ENCODE data around the gene DRC7. TPM values are rescaled to one million over a fixed set of nuclear protein-coding genes. Genes with fewer than 3 reads are reported as not detected.
A peak's percentile ranks its signal among the peaks of the same experiment; 100 is the strongest.

DRC7 gene
- total RNA-seq, 4 donors from 2014 or later, result 0.22 to 2.1 TPM; not detected in 2

GRCh38 chr16:57764341-57765159 is 69.9 kb downstream of the DRC7 start:
- TF ChIP-seq CTCF (IDR thresholded peaks at IDR 0.05), result no peak
- Histone ChIP-seq H3K4me3 (no peak overlapping the region), H3K27me3 (no peaks in the 10 kb centered on the region), H3K4me1 (peaks cover 0 to 7% (median 0%) of the 10 kb centered on the region in 4 donors), H3K9me3 (no peaks in the 10 kb centered on the region), H3K27ac (peak overlapping the region in 2 of 4 donors; percentile 61 to 73), H3K36me3 (peaks cover 0 to 97% (median 0%) of the 10 kb centered on the region in 3 donors)
- WGBS, 2 donors, result 24 to 66% methylated on average over 6 of the region's 6 CpGs
- DNase-seq (ENCODE audit: low spot score in 2 of 2), result no peak

- H3K4me3 ChIP-seq, result no peak overlapping the region
- peaks cover 0 to 97% (median 0%) of the 10 kb centered on the region in 3 donors for H3K36me3 ChIP-seq
- no peaks in the 10 kb centered on the region for H3K9me3 ChIP-seq
- no peaks in the 10 kb centered on the region for H3K27me3 ChIP-seq
- peak overlapping the region in 2 of 4 donors; percentile 61 to 73 for H3K27ac ChIP-seq
- 90 to 91% methylated on average over 17 of the region's 17 CpGs for WGBS, 2 donors
- TF ChIP-seq CTCF (IDR thresholded peaks at IDR 0.05), result no peak
- TF ChIP-seq EP300 (IDR thresholded peaks at IDR 0.05), result no peak
- TF ChIP-seq POLR2A (IDR thresholded peaks at IDR 0.05), result no peak
- DNase-seq (ENCODE audit: low spot score in 2 of 2), result no peak
- H3K4me1 ChIP-seq, result peaks cover 0 to 7% (median 0%) of the 10 kb centered on the region in 4 donors
These were observed 70.6 kb downstream of the DRC7 start for GRCh38 chr16:57765160-57765728.

GRCh38 chr16:57766714-57767348 is 72.2 kb downstream of the DRC7 start:
- WGBS, 2 donors, result 95 to 97% methylated on average over 15 of the region's 15 CpGs
- Histone ChIP-seq H3K27ac (no peak overlapping the region), H3K9me3 (no peaks in the 10 kb centered on the region), H3K4me3 (no peak overlapping the region), H3K27me3 (no peaks in the 10 kb centered on the region), H3K36me3 (peaks cover 0 to 97% (median 0%) of the 10 kb centered on the region in 3 donors), H3K4me1 (peaks cover 0 to 7% (median 0%) of the 10 kb centered on the region in 4 donors)
- TF ChIP-seq POLR2A (IDR thresholded peaks at IDR 0.05) (no peak), EP300 (IDR thresholded peaks at IDR 0.05) (no peak), CTCF (IDR thresholded peaks at IDR 0.05) (no peak)
- no peak for DNase-seq (ENCODE audit: low spot score in 2 of 2)

GRCh38 chr16:57769541-57770145 is 75.0 kb downstream of the DRC7 start:
- no peak for DNase-seq (ENCODE audit: low spot score in 2 of 2)
- TF ChIP-seq EP300 (IDR thresholded peaks at IDR 0.05) (no peak), CTCF (IDR thresholded peaks at IDR 0.05) (no peak), POLR2A (IDR thresholded peaks at IDR 0.05) (no peak)
- 91 to 94% methylated on average over 19 to 22 of the region's 22 CpGs for WGBS, 2 donors
- peaks cover 0 to 2% (median 0%) of the 10 kb centered on the region in 4 donors for H3K4me1 ChIP-seq
- no peaks in the 10 kb centered on the region for H3K27me3 ChIP-seq
- H3K4me3 ChIP-seq, result no peak overlapping the region
- H3K27ac ChIP-seq, result no peak overlapping the region
- H3K9me3 ChIP-seq, result no peaks in the 10 kb centered on the region
- peaks cover 0 to 77% (median 0%) of the 10 kb centered on the region in 3 donors for H3K36me3 ChIP-seq
